Measurements from ENCODE around the gene FRMD5.

The FRMD5 gene

DNA sequence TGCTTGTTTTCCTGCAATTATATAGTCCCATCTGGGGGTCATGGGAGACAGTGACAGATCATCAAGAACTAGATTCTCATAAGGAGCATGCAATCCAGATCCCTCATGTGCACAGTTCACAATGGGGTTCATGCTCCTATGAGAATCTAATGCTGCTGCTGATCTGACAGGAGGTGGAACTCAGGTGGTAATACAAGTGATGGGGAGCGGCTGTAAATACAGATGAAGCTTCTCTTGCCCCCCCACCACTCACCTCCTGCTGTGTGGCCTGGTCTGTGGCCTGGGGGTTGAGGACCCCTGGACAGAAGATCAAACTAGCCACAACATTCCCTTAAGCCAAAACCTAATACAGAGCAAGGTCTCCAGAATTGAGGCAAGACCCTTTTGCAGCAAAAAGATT is 207.1 kb downstream of the FRMD5 start:
- no peak overlapping the region for H2AFZ ChIP-seq (ENCODE audit: low read depth, low read length)
- H3K4me3 ChIP-seq (ENCODE audit: low read depth in 1 of 2, low read length in 2 of 2), result no peak overlapping the region
- no peaks in the 10 kb centered on the region for H3K36me3 ChIP-seq (ENCODE audit: insufficient read depth, low read length)
- no peaks in the 10 kb centered on the region for H3K9me3 ChIP-seq (ENCODE audit: insufficient read depth, low read length, severe bottlenecking)
- DNase-seq (no peak), ATAC-seq (ENCODE audit: insufficient read depth, low read depth) (no peak)
- no peaks in the 10 kb centered on the region for H3K4me1 ChIP-seq (ENCODE audit: insufficient read depth, low read length)
- no peak overlapping the region for H3K4me2 ChIP-seq (ENCODE audit: insufficient read depth, low read length)
- TF ChIP-seq, protein P1, sequence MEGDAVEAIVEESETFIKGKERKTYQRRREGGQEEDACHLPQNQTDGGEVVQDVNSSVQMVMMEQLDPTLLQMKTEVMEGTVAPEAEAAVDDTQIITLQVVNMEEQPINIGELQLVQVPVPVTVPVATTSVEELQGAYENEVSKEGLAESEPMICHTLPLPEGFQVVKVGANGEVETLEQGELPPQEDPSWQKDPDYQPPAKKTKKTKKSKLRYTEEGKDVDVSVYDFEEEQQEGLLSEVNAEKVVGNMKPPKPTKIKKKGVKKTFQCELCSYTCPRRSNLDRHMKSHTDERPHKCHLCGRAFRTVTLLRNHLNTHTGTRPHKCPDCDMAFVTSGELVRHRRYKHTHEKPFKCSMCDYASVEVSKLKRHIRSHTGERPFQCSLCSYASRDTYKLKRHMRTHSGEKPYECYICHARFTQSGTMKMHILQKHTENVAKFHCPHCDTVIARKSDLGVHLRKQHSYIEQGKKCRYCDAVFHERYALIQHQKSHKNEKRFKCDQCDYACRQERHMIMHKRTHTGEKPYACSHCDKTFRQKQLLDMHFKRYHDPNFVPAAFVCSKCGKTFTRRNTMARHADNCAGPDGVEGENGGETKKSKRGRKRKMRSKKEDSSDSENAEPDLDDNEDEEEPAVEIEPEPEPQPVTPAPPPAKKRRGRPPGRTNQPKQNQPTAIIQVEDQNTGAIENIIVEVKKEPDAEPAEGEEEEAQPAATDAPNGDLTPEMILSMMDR (IDR thresholded peaks at IDR 0.05; ENCODE audit: borderline replicate concordance, extremely low read depth, low read length, poor library complexity, severe bottlenecking), result no peak
- no peak for TF ChIP-seq EZH2 (IDR thresholded peaks at IDR 0.05; ENCODE audit: borderline replicate concordance, low read depth, low read length, severe bottlenecking)
- H3K27ac ChIP-seq (ENCODE audit: low read length), result no peak overlapping the region
- no peaks in the 10 kb centered on the region for H3K27me3 ChIP-seq (ENCODE audit: insufficient read depth, low read length, poor library complexity)
- H3K79me2 ChIP-seq (ENCODE audit: insufficient read depth, low read length), result no peaks in the 10 kb centered on the region
- no peaks in the 10 kb centered on the region for H4K20me1 ChIP-seq (ENCODE audit: insufficient read depth, low read length)
- no peak overlapping the region for H3K9ac ChIP-seq (ENCODE audit: low read depth, low read length)

DNA sequence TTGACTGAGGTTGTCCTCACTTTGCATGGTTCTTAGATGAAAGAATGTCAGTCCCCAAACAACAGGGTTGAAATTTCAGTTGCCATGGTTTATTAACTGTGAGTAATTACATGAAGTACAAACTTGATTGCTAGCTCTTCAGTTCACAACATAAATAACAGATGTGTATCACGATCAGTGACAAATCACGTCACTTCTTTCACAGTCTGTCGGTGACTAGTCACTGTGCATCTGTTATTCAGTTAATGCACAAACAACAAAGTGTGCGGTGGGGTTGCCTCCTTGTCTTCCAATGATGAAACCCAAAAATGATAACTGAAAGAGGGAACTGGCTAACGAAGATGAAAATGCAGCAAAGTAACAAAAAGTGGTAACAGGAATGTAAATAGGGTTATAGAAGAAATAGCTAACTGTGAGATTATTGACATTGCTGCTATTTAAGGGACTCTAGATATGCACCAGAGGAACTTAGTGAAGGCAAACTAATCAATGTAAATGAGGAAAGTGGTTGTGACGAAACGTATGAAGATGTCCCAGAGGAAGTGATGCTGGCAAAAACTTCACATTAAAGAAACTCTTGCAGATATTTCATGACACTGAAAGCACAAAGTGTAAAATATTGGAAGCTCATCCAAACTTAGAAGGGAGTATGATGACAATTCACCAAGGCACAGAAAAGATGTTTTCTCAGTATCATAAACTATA is 208.9 kb downstream of the FRMD5 start:
- H3K79me2 ChIP-seq (ENCODE audit: insufficient read depth, low read length), result no peaks in the 10 kb centered on the region
- H3K4me1 ChIP-seq (ENCODE audit: insufficient read depth, low read length), result no peaks in the 10 kb centered on the region
- no peak overlapping the region for H3K4me2 ChIP-seq (ENCODE audit: insufficient read depth, low read length)
- no peak overlapping the region for H3K9ac ChIP-seq (ENCODE audit: low read depth, low read length)
- ATAC-seq (ENCODE audit: insufficient read depth, low read depth), result no peak
- H3K4me3 ChIP-seq (ENCODE audit: low read depth in 1 of 2, low read length in 2 of 2), result no peak overlapping the region
- no peaks in the 10 kb centered on the region for H3K9me3 ChIP-seq (ENCODE audit: insufficient read depth, low read length, severe bottlenecking)
- no peaks in the 10 kb centered on the region for H4K20me1 ChIP-seq (ENCODE audit: insufficient read depth, low read length)
- no peak overlapping the region for H2AFZ ChIP-seq (ENCODE audit: low read depth, low read length)
- DNase-seq, result no peak
- no peak overlapping the region for H3K27ac ChIP-seq (ENCODE audit: low read length)
- H3K27me3 ChIP-seq (ENCODE audit: insufficient read depth, low read length, poor library complexity), result peaks cover 6% of the 10 kb centered on the region
- H3K36me3 ChIP-seq (ENCODE audit: insufficient read depth, low read length), result no peaks in the 10 kb centered on the region
- TF ChIP-seq EZH2 (IDR thresholded peaks at IDR 0.05; ENCODE audit: borderline replicate concordance, low read depth, low read length, severe bottlenecking), result no peak
- TF ChIP-seq, protein P1 (IDR thresholded peaks at IDR 0.05; ENCODE audit: borderline replicate concordance, extremely low read depth, low read length, poor library complexity, severe bottlenecking), result no peak

DNA sequence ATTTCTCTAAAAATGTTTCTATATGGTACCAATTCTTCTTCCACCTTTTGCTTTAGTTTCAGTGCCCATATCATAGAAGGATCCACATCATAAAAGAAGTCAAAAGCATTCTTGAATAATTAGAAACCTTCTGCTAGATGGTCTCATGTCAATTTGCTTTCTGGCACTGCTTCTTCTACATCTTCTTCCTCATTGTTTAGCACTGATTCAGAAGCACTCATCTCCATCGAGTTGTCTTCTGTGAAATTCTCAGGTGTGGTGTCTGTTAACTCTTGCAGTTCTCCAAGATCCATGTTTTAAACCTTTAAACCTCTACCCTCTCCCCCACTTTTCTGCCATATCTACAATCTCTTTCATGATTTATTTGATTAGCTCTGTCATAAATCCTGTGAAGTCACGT is 213.5 kb downstream of the FRMD5 start:
- H3K27ac ChIP-seq (ENCODE audit: low read length), result no peak overlapping the region
- H3K36me3 ChIP-seq (ENCODE audit: insufficient read depth, low read length), result no peaks in the 10 kb centered on the region
- no peaks in the 10 kb centered on the region for H3K9me3 ChIP-seq (ENCODE audit: insufficient read depth, low read length, severe bottlenecking)
- no peak overlapping the region for H3K4me2 ChIP-seq (ENCODE audit: insufficient read depth, low read length)
- H3K4me1 ChIP-seq (ENCODE audit: insufficient read depth, low read length), result peaks cover 7% of the 10 kb centered on the region; the same call in 1 of the 2 replicates
- H4K20me1 ChIP-seq (ENCODE audit: insufficient read depth, low read length), result no peaks in the 10 kb centered on the region
- no peak overlapping the region for H3K4me3 ChIP-seq (ENCODE audit: low read depth in 1 of 2, low read length in 2 of 2)
- ATAC-seq (ENCODE audit: insufficient read depth, low read depth) (no peak), DNase-seq (no peak)
- no peaks in the 10 kb centered on the region for H3K79me2 ChIP-seq (ENCODE audit: insufficient read depth, low read length)
- H2AFZ ChIP-seq (ENCODE audit: low read depth, low read length), result no peak overlapping the region
- TF ChIP-seq, protein P1 (IDR thresholded peaks at IDR 0.05; ENCODE audit: borderline replicate concordance, extremely low read depth, low read length, poor library complexity, severe bottlenecking), result no peak
- no peak for TF ChIP-seq EZH2 (IDR thresholded peaks at IDR 0.05; ENCODE audit: borderline replicate concordance, low read depth, low read length, severe bottlenecking)
- peaks cover 8% of the 10 kb centered on the region for H3K27me3 ChIP-seq (ENCODE audit: insufficient read depth, low read length, poor library complexity)
- H3K9ac ChIP-seq (ENCODE audit: low read depth, low read length), result no peak overlapping the region
